Uterus (tissue), 2 donors: ENCODE measurements around the gene ZNF117.

Experiments used
- CTCF ChIP-seq, 4 experiments: fragments of 200-600 bp in 2 of 4; fragments of 450-650 bp in 2 of 4; sonication (generic) in 2 of 4; IDR thresholded peaks; one replicate each; pipeline ENCODE4 v1.5.1; 2016 to 2019; ENCODE audit warnings: antibody characterized with exemption in 4 of 4, mild to moderate bottlenecking in 2 of 4, moderate library complexity in 1 of 4
- POLR2A ChIP-seq, 2 donors: fragments of 450-650 bp; IDR thresholded peaks; one replicate each; pipeline ENCODE4 v1.6.1; 2016; ENCODE audit warnings: antibody characterized with exemption in 2 of 2, mild to moderate bottlenecking in 1 of 2, moderate library complexity in 1 of 2

- TF ChIP-seq CTCF (IDR thresholded peaks at IDR 0.05): no peak
- no peak for TF ChIP-seq POLR2A (IDR thresholded peaks at IDR 0.05)
Observed at GRCh38 chr7:64997927-64998391, 7.1 kb upstream of the ZNF117 start.
